Hematopoietic multipotent progenitor cell treated with erythropoietin and hydrocortisone succinate and interleukin-3 and kit ligand, for 4 days (in vitro differentiated cells): Measurements from ENCODE around the gene SREBF2.
"Not testable (repeated sequence)": the region's sequence is repeated elsewhere in the genome, so short reads cannot be mapped to it uniquely, and the experiment has no call there.

Experiments
- DNase-seq: peaks from one replicate; pipeline ENCODE4 v3.0.0-alpha.2; 2015

Gene SREBF2

DNA sequence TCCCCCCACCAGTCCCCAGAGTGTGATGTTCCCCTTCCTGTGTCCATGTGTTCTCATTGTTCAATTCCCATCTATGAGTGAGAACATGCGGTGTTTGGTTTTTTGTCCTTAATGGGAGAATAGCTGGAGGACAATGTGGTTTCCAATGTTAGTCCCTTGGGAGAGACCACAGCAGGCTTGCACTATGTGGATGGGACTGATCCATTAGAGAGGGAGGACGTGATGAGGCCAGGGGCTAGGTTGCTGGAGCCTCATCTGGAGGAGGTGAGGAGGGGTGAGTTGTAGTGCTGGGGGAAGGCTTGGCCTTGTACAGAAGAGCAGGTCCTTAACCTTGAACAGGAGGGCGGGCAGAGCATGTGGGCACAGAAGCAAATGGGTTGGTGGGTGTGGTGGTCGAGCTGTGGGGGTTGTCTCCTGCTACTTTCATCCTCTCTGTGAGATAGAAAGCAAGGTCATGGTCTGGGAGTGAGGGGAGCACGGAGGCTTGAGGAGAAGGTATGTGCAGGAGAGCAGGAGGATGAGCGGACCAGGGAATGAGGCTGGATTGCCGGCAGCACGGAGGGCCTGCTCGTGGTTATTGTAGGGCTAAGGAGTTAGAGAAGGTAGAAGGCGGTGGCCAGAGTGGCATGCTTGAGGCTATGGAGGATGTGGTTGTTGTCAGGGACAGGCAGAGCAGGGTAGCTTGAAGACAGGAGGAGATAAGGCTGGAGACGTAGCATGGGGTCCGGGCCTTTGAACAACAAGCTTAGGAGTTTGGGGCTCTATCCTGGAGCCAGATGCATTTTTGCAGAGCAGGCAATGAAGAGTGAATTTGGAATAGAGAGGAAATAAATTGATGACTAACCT lies 11.2 kb upstream of the SREBF2 start:
- DNase-seq = peak; percentile 74

- DNase-seq = peak; percentile 81
Observed at GRCh38 chr22:41822317-41823057, 10.4 kb upstream of the SREBF2 start.

DNA sequence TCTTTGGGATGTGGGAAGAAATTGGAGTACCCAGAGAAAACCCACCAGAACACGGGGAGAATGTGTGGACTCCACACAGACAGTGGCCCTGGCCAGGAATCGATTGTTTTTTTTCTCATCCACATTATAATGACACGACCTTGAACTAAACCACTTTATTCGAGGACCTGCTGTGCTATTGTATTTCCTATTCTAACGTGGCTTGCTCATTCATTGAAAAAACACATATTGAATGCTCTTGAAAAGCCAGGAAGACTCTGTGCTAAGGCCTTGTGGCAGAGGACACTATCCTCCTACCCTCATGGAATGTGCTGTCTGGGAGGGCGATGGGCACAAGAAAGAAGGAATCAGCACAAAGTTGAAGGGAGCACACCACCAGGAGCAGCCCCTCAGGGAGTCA lies 9.1 kb upstream of the SREBF2 start:
- no peak for DNase-seq

DNA sequence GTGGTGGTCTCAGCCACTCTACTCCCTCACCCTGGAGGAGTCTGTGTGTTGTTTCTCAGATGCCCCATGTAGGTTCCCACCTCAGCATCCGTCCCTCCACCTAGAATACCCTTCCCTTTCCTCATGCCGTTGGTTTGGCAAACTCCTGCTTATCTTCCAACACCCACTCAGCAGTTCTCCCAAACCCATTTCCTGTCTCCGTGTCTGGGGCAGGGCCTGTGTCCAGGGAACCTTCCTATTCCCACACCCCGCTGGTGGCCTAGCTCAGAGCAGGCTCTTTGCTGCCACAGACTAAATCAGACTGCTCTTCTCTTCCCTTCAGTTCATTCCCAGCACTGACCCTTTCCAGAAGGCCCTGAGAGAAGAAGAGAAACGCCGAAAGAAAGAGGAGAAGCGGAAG lies 7.5 kb upstream of the SREBF2 start:
- no peak for DNase-seq

GRCh38 chr22:41826021-41826420 lies 6.9 kb upstream of the SREBF2 start:
- DNase-seq = no peak

DNA sequence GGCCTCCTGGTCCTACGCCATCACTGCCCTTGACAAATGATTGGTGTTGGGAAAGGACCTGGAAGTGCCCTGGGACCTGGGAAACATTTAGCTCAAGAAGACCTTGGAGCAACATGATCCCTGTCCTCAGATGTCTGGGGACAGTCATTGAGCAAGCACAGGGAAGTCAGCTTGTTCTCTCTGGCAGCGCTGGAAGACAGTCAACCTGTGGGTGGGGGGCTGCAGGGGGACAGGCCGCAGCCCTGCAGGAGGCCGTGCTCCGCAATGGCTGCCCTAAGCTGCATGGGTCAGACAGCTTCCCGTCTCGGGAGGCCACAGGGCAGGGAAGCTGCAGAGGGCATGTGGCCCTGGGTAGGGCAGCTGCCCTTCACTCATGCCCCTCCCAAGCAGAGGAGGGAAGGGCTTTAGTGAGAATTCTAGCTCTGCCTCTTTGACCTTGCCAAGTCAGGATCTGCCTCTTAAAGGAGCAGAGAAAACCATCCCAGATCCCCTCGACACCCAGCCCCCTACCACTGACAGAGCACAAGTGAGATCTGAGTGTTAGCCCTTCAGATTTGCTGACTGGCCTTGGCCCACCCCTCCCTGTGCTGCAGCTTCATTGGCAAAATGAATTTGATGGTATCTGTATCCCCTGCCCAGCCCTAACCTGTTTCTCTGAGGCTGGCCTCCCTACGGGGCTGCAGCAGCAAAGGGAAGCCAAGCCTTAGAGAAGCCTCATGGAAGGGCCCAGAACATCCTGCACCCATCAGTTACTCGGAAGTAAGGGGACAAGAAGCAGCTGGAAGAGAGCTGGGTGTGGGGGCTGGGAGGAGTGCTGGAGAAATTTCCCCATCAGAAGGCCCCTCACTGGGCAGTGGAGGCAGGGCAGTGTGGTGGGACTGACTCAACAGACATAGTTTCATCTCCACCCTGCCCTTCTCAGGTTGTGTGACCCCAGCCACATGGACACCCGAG lies 6.2 kb upstream of the SREBF2 start:
- DNase-seq = no peak

DNA sequence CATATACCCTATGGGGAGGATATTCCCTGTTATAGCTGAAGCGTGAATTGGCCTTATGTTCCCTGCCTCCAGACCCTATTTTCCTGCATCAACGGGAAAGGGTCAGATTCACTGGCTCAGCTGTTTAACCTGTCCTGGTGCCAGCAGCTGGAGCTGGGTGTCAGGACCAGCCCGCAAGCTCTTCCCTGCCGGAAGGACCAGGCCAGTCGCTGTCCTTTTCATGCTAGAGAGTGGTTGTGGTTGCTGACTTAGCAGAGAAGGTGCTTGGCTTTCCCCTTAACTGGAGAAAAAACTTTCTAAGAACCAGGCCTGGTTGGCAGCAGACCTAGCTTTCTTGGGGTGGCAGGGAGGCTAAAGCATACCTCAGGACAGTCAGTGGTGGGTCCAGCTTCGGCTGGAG lies 5.2 kb upstream of the SREBF2 start:
- no peak for DNase-seq

- DNase-seq = no peak
Observed at GRCh38 chr22:41828516-41828915, 4.4 kb upstream of the SREBF2 start.

DNA sequence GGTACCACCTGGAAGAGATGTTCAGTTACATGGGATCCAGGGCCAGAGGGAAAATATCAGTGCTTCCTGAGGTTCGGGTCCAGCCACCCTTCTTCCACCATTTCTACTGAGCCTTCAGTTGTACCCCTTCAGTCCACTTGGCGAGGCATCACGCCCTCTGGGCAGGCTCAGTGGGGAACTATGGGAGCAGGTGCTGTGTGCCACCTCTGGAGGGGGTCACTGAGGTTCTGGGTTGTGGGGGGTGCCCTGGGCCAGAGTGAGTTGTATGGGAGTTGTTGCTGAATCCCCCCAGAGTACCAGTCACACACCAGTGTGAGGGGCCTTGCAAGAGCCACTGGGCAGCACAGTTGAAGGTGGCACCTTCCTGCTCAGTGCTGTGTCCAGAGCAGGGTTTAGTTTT lies 2.7 kb upstream of the SREBF2 start:
- peak; percentile 62 for DNase-seq

- DNase-seq = peak; percentile 63
Observed at GRCh38 chr22:41831383-41831782, 1.5 kb upstream of the SREBF2 start.

DNA sequence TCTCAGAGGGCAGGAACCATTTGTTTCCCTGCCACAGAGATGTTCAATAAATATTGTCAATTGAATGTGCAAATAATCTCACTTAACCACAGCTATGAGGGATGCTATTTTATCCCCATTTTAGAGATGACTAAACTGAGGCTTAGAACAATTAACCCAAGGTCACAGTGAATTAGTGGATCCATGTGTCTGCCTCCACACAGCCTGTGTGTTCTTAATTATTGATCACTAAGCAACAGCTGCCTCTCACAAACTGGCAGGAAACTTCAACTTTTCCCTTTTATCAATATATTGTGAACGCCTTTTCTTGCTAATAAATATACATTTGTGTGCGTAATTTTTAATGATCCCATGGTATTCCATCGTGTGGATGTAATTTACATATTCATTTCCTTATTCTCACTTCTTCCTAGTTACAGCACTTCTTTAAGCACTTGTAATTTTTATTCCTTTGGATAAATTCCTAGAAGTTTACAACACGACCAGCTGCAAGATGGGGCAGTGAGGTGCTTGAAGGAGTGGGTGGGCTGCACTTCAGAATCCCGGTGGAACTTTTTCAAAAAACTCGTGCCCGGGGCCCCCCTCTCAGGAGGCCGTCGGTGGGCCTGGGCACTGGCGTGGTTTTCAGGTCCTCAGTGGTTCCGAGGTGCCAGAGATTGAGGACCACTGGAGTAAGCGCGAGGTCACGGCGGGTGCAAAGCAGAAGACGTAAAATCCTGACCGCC lies 915 bp upstream of the SREBF2 start:
- DNase-seq = no peak

DNA sequence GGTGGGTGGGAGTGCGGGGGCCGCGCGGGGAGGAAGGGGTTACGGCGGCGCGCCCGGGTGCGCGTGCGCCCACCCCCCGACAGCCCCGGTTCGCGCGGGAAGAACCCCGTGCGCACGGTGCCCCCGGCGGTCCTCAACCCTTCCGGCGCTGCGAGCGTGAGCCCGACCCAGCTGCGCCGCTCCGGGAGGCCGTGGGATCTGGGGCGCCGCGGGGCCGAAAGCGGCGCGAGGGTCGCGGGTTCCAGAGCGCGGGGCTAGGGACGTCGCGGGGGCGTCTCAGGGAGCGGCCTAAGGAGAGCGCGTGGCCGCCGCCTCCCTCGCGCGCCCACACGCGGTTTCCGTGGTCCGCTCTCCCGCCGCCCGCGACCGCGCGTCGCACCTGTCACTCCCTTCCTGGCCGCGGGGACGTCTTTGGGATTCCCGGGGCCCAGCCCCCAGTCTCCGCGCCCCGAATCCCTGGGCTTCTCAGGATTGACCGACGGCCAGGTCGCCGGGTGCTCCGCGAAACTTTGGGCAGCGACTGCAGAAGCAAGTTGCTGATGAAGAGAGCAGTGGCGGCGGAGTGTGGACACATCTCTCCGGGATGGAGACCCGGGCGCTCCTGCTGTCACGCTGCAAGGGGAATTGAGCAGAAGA lies 582 bp downstream of the SREBF2 start:
- peak; percentile 61 for DNase-seq

DNA sequence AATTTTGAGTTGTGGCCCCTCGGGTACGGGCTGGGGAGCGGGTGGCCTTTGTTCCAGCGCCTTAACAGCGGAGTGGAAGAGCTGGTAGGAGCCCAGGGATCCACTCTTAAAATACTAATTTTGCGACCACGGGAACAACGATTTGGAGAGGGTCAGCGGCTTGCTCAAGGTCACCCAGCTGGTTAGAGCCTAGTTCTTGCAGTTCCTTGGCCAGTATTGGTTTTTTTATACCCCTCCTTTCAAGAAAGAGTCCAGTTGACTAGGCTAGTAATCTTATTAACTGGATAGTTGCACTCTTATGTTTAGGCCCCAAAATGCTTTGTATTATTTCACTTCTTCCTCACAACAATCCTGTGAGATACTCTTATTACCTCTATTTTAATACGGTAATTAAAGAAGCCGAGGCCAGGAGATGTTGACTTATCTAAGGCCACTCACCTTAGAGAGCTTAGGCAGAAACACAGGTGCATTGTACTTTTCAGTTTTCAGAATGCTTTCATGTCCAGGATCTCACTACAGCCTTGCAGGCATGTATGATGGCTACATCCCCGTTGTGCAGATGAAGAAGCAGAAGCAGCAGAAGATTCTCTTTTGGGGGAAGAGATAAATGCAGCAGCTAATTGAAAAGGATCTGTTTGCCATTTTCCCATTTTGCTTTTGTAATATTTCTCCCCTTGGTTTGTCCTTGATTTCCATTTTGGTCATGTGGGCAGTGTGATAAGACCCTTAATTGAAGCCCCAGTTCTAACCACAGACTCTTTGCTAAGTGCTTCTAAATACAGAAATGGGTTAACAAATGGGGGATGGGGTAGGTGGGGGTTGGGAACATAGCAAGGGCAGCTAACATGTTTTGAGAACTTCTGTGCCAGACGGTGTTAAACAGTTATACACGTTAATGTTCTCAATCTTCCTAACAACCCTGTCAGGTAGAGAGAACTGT lies 1.4 kb downstream of the SREBF2 start:
- DNase-seq = peak; percentile 53

DNA sequence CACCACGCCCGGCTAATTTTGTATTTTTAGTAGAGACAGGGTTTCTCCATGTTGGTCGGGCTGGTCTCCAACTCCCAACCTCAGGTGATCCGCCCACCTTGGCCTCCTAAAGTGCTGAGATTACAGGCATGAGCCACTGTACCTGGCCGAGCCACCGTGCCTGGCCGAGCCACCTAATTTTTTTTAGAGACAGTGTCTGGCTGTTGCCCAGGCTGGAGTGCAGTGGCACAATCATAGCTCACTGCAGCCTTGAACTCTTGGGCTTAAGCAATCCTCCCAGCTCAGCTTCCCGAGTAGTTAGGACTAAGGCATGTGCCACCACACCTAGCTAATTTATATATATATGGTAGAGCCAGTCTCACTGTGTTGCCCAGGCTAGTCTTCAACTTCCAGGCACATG lies 2.6 kb downstream of the SREBF2 start:
- not testable (repeated sequence) for DNase-seq

GRCh38 chr22:41836551-41836950 lies 3.6 kb downstream of the SREBF2 start:
- no peak for DNase-seq

- no peak for DNase-seq
Observed at GRCh38 chr22:41838842-41839618, 6.1 kb downstream of the SREBF2 start.

DNA sequence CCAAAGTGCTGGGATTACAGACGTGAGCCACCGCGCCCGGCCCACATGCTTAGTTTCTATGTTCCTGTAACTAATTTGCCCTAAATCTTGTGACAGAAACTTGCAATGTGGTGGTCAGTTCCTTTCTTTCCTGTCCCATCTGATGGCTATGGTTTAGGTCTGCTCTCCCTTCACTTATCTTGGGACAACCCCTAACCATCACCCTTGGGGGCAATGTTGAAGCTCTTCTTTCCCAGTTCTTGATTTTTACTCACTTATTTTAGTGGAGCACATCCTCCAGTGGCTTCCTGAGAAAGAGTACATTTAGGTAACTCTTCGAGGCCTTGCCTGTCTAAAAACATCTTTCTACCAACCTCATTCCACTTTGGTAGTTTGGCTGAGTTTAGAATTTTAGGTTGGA lies 7.3 kb downstream of the SREBF2 start:
- DNase-seq = no peak

- no peak for DNase-seq
Observed at GRCh38 chr22:41841085-41841712, 8.3 kb downstream of the SREBF2 start.
